Activated CD4-positive, alpha-beta T cell treated with anti-CD3 and anti-CD28 coated beads for 48 hours (primary cell): ENCODE results near the gene B3GNT3.
"Not testable (repeated sequence)": the region's sequence is repeated elsewhere in the genome, so short reads cannot be mapped to it uniquely, and the experiment has no call there.

Experiments
- DNase-seq: peaks from one replicate; pipeline ENCODE4 v3.0.0-alpha.2; 2020

The B3GNT3 gene

DNA sequence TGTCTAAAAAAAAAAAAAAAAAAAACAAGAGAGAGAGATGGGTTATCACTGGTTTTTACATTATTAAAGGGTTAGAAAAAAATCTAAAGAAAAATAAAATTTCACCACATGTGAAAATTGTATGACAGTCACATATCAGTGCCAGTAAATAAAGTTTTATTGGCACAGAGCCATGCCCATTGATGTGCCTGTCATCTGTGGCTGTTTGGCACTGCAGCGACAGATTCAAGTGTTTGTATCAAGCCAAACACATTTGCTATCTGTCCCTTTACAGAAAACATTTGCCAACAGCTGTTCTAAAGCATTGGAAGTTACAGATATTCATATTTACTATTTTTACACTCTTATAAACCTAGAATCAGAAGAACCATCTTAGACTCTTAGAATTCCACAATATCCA, 27.4 kb upstream of the B3GNT3 start:
- DNase-seq, result no peak

DNA sequence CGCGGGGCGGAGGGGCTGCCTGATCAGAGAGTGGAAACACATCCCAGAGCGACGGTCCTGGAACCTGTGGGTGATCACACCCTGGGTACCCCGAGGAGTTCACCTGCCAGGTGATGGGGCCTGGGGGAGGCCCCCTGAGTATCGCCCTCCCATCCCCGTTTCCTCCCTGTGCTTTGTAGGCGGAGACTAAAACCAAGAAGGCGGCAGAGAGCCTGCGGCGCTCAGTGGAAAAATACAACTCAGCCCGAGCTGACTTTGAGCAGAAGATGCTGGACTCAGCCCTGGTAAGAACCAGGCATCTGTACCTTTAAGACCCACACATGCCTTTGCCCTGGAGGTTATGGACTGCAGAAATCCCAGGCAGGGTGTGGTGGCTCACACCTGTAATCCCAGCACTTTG, 24.3 kb upstream of the B3GNT3 start:
- no peak for DNase-seq

DNA sequence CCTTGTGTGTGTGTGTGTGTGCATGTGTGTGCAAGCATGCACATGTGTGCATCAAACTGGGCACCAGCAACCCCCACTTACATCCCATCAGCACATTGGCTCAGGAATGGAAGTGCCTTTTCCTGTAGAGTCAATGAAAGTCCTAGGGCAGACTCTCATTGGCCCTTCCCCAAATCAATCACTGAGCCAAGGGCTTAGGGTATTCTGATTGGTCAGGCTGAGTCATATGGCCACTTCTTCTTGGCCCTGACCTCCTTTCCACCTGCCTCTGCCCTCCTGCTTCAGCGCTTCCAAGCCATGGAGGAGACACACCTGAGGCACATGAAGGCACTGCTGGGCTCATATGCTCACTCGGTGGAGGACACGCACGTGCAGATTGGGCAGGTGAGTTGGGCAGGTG, 22.8 kb upstream of the B3GNT3 start:
- DNase-seq, result no peak

DNA sequence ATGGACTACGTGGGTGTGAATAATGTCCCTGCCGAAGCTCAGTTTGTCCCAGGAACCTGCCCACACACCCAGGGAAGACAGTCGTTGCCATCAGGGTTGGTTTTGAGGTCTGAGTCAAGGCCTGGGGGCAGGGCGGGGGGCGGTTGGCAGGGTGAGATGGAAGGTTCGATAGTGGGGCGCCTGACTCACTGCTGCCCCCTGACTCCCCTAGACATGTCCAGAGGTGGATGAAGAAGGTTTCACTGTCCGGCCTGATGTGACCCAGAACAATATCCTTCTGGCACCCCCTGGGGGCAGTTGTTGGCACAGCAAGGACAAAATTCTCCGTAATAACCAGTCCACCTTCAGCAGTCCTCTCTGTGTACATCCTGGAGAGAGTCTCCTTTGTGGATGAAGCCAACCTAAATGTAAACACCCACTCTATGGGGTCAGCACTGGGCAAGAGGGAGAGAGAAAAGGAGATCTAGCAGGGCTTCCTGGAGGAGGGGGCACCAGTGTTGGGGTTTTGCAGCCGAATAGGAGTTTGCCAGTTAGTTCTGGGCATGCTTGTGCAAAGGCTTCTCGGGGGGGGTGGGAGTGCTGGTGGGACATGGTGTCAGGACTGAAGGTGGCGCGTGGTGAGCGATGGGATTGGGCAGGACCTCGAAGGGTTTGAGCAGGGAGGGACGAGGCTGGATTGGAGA, 19.6 kb upstream of the B3GNT3 start:
- peak; percentile 62 for DNase-seq

DNA sequence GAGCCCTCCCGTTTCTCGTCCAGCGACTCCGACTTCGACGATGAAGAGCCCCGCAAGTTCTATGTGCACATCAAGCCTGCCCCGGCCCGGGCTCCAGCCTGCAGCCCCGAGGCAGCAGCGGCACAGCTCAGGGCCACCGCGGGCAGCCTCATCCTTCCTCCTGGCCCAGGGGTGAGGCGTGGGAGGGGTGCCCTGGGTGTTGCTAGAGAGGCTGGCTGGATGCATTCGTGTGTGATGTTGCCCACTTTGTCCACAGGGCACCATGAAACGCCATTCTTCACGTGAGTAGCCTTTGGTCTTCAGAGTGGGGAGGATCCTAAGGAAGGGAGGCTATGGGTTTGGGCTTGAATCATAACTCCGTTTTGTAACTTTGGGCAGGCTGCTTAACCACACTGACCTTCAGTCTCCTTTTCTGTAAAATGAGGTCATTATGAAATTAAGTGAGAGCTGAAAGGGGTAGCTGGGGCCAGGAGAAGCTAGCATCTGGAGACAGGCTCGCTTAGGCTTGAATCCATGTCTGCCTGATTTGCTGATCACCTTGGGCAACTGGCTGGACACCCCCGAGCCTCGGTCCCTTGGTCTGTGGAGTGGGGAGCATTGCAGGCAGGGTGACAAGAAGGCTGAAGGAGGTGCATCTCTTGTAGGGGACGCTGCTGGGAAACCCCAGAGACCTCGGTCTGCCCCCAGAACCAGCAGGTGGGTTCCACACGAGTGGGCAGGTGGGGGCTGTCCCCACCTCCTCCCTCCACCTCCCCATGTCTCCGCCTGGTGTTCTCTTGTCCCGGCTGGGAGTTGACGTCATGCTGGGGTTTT, 18.7 kb upstream of the B3GNT3 start:
- no peak for DNase-seq

DNA sequence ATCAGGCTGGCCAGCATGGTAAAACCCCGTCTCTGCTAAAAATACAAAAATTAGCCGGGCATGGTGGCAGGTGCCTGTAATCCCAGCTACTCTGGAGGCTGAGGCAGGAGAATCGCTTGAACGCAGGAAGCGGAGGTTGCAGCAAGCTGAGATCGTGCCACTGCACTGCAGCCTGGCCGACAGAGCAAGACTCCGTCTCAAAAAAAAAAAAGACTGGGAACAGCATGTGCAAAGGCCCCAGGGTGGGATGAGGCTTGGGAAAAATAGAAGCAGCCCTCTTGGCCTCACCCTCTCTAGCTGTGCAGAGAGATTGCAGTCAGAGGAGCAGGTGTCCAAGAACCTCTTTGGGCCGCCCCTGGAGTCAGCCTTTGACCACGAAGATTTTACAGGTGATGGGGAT, 17.1 kb upstream of the B3GNT3 start:
- not testable (repeated sequence) for DNase-seq

DNA sequence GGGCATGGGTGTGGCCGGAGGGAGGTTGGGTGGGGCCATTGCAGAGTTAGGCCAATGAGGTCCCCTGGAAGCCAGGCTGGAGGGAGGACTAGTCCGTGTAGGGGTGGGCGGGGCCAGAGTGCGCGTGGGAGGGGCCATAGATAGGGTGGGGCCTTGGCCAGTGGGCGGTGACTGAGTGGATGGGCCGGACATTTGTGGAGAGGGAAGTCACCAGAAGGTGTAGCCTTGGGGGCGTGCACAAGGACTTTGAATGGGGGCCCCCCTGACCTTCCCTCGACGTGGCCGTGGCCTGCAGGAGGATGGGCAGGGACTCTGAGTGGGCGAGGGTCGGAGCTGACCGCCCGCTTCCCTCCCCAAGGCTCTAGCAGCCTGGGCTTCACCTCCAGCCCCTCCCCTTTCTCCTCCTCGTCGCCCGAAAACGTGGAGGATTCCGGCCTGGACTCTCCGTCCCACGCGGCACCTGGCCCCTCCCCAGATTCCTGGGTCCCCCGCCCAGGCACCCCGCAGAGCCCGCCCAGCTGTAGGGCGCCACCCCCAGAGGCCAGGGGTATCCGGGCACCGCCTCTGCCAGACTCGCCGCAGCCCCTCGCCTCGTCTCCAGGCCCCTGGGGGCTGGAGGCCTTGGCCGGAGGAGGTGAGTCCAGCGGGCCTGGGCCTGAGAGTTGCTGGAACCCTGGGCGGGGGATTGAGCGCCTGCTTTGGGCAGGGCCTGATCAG, 16.5 kb upstream of the B3GNT3 start:
- DNase-seq, result peak; percentile 76

DNA sequence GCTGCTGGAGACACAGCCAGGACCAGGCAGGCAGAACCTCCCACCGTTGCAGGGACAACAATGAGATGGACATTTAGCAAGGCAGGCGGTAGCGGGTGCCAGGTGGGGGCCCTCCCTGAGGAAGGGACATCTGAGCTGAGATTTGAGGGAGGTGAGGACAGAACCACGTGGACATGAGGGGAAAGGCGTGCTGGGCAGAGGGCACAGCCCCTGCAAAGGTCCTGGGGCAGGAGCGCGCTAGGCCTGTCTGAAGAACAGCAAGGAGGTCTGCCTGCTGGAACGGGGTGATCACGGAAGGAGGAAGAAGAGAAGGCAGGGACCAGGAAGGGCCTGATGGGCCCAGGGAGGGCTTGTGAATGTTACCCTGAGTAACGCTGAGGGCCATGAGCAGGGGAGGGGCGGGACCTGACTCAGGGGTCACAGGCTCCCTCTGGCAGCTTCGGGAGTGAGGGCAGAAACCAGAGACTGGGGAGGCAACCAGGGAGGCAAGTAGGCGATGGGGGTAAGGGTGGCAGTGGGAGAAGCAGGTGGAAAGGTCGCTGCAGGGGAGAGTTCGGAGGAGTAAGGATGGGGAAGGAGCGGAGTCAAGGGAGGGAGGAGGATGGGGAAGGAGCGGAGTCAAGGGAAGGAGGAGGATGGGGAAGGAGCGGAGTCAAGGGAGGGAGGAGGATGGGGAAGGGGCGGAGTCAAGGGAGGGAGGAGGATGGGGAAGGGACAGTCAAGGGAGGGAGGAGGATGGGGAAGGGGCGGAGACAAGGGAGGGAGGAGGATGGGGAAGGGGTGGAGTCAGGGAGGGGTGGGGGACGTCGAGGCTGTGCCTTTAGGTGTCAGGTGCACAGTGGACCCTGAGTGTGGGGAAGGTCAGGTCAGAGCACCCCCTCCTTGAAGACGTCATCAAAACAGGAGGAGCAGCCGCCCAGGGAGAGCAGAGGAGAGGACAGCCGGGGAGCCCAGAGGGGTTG, 15.7 kb upstream of the B3GNT3 start:
- no peak for DNase-seq

DNA sequence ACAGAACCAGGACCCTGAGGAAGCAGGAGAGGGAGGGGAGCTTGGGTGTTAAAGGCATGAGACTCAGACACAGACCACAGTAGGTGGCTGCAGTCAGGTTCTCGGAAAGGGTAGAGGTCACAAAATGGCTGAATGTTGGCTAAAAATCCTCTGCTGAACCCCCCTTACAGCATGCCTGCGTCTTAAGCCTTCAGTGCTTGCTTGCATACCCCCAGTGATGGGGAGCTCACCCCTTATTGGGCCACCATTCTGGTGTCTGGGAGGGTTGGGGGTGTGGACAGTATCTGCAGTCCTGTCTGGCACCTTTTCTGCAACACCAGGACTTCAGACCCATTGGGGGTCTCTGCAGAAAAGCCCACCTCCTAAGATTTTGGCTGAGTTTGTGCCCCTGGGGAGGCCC, 14.2 kb upstream of the B3GNT3 start:
- DNase-seq, result no peak

DNA sequence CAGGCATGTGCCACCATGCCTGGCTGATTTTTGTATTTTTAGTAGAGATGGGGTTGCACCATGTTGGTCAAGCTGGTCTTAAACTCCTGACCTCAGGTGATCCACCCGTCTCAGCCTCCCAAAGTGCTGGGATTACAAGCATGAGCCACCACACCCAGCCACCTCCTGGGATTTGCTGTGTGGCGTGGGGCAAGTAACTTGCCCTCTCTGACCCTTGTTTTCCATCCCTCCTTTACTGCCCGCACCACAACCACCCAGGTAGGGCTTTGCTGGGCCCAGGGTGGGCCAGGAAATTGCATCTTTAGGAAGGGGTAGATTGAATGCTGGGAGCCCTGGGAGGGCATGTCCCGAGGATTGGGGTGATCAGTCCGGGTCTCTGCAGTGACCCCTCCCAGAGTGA, 11.2 kb upstream of the B3GNT3 start:
- not testable (repeated sequence) for DNase-seq

DNA sequence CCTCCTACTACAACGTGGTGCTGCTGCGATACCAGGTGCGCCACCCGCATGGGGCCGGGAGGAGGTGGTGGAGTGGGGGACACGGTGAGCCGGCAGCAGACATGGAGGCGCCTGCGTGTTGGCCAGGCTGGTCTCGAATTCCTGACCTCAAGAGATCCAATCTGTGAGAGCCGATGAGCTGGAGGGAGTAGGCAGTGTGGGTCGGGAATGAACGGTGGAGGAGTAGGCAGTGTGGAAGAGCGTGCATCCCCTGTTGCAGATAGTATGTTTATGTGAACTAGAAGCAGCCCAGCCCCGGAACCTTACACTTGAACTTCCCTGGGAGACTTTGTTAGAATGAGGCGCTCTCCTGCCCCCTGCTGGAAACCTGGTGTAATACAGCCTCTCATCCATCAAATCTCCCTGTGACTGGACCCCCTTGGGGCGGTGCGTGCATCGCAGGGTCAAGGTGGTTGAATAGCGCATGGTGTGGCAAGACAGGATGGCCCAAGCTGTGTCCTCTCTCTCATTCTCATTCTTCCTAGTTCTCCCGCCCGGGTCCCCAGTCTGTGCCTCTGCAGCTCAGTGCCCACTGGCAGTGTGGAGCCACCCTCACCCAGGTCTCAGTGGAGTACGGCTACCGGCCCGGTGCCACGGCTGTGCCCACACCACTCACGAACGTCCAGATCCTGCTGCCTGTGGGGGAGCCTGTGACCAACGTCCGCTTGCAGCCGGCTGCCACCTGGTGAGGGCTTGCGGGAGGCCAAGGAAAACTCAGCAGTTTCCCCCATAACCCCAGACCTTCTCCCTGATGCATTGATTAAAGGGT, 10.5 kb upstream of the B3GNT3 start:
- peak; percentile 86 for DNase-seq

DNA sequence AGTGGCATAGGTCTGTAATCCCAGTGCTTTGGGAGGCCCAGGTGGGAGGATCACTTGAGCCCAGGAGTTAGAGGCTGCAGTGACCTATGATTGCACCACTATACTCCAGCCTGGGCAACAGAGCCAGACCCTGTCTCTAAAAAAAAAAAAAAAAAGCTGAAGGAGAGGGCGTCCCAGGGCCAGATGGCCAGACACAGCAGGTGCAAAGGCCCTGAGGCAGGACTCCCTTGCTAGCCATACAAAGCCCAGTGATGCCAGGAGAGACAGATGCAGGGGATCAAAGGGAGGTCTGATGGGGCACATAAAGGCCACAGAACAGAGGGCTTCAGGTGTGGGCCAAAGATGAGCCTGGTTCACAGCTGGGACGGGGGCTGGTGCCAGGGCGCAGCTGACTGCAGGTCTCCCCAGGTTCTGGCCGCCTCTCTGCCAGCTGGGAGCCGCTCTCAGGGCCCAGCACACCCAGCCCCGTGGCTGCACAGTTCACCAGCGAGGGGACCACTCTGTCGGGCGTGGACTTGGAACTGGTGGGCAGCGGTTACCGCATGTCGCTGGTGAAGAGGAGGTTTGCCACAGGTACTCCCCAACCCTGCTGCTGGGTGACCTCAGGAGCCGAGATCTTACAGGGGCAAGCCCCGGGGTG, 7.5 kb upstream of the B3GNT3 start:
- no peak for DNase-seq

DNA sequence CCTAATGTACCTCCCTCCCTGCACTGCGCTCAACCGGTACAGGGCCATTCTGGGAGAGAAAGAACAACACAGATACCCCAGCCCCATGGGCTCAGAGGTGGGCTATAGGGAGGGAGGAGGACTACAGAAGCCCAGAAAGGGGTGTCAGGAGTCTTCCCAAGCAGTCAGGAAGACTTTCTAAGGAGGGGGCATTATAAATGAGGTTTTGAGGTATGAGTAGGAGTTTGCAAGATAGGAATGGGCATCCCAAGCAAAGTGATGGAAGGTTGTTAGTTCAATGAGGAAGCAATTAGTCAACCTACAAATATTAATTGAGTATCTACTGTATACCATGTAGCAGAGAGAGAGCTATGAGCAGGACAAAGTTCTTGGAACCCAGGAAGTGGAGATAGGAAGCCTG, 6.3 kb upstream of the B3GNT3 start:
- no peak for DNase-seq

DNA sequence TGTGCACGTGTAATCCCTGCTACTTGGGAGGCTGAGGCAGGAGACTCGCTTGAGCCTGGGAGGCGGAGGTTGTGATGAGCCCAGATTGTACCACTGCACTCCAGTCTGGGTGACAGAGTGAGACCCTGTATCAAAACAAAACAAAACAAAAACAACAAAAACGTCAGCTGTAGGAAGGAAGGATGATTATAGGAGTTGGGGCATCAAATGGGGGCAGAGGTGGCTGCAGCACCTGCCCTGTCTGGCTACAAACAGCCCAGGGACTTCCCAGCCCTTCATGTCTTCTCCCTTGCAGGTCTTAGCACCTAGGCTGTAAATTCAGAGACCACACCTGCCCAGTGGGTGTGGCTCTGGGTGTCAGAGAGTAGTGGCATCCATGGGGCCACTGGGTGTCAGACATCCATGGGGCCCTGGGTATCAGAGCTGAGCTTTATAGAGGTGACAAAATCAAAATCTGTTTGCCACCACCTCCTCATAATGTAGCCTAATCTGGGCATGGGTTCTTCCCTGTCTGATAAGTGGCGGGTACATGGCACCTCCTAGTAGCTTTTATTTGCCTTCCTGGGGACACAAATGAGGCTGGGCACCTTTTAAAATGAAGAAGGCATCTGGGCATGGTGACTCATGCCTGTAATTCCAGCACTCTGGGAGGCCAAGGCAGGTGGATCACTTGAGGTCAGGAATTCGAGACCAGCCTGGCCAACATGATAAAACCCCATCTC, 4.7 kb upstream of the B3GNT3 start:
- no peak for DNase-seq

DNA sequence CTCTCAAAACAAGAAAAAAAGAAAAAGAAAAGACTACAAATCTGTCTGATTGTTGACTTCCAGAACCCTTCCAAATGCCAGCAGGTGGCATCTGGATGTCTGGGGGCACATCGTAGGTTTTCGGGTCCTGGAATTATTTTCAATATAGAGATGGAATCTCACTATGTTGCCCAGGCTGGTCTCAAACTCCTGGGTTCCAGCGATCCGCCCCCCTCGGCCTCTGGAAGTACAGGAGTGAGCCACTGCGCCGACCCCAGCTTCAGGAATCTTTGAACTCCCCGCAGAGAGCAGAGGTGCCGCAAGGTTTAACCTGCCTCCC, 567 bp upstream of the B3GNT3 start:
- no peak for DNase-seq

DNA sequence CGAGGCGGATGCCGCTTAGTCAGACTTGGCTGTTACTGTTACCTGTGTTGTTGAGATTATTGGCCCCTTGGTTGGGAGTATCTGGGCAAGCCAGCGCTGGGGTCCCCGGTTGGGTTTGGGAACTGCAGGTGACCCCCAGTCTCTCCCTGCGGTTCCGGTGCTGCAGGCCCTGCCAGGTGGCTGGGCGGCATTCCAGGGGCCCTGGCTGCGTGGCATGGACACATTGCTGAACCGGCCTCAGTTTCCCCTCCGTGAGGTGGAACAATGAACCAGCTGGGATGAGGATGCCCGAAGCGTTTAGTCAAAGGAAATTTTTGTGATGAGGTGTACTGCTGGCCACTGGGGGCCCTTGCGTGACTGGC, 538 bp downstream of the B3GNT3 start:
- no peak for DNase-seq

DNA sequence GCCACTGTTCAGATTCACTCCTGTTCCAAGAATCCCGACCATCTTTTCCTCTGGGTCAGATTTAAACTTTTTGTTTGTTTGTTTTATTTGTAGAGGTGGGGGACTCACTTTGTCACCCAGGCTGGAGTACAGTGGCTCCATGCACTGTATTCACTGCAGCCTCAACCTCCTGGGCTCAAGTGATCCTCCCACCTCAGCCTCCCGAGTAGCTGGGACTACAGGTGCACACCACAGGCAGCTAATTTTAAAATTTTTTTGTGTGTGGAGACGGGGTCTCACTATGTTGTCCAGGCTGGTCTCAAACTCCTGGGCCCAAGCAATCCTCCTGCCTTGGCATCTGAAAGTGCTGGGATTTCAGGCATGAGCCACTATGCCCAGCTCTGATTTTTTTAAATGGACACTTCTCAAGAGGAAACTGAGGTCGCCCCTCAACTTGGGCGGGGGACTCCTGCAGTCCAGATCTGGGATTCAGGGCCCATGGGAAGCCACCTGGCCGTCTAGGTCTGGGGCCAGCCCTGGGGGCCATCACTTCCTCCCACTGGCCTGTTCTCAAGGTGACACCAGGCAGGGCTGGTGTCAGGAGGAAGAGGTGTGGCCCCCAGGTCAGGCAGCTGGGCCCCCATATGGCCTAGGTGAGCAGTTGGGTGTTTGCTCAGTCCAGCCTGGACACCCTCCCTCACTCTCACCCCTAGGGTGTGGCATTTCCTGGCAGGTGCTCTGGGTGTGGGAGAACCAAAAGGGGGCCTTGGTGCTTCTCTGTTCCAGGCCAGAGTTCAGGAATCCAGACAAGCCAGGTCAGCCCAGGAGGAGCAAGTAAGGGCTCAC, 1.3 kb downstream of the B3GNT3 start:
- DNase-seq, result no peak

DNA sequence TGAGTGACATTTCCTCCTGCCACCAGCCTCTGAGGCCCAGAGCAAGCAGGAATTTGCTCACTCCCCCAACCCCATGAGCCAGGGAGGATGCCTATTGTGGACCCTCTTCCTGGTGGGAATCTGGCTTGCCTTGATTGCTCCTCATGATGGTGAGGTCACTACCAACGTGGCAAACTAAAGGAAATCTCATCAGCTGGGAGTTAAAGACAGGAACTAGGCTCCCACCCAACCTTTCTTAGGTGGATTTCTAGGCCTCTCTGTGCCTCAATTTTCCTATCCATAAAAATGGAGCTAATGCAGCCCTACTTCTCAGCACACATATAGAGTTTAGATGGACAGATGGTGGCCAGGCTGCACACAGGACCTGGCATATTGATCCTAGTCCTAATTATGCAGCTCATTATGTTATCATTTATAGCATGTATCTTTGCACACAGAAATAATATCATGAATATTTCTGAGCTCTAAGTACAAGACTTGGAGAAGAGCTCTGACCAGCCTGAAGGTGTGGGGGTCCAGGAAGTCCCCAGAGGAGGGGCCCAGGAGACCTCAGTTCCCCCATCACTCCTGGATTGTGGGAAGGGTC, 2.0 kb downstream of the B3GNT3 start:
- no peak for DNase-seq

DNA sequence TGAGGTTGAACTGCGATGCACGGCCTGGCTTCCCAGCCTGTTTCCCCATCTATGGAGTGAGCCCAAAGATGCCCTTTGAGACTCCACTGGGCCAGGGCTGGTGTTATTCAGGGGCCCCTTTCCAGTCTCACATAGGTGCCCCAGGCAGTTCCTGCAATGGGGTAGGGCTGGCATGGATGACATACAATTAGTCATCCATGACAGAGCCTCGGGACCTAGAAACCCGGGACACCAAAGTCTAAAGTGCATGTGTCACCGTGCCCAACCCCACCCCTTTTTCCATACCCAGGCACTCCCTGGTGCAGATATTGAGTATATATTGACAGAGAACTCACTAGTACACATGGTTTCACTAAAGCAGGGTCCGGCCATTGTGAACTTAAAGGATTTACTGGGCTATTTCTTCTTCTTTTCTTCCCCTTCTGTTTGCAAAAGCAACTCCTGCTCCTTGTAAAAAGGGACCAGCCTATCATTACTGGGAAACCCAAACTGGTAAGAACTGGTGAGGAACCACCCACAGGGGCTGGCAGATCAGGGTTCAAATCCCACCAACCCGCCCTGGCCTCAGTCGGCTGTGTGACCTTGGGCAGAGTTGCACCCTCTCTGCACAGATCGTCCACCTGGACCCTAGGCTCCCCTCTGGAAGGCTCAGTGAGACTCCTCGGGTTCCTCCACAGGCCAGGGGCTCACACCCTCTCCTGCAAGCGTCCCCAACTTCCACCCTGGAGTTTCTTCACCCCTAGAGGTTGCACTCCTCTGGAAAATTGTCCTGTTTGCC, 2.7 kb downstream of the B3GNT3 start:
- peak; percentile 85 for DNase-seq
